ENCODE results near the gene GNAI3.

The GNAI3 gene

DNA sequence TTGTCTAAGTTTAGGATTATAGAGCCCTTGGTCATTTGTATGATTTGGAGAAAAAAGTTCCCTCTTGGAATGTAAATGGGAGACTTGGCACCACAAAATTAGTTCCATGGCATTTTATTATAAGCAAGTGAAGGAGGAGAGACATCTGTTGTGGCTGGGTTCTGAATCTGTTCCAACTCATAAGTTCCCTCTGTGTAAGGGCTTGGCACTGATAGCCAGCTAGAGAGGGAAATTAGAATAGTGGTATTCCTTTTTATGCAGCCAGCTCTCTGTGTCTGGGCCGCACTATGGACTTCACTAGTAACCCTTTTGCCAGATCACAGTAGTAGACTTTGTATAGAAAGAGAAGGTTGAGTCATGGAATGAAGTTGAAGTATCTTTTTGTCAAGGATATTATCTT is 31.1 kb downstream of the GNAI3 start:
- no peak overlapping the region for H3K4me3 ChIP-seq (ENCODE audit: low read depth, low read length)
- TF ChIP-seq, protein P1, sequence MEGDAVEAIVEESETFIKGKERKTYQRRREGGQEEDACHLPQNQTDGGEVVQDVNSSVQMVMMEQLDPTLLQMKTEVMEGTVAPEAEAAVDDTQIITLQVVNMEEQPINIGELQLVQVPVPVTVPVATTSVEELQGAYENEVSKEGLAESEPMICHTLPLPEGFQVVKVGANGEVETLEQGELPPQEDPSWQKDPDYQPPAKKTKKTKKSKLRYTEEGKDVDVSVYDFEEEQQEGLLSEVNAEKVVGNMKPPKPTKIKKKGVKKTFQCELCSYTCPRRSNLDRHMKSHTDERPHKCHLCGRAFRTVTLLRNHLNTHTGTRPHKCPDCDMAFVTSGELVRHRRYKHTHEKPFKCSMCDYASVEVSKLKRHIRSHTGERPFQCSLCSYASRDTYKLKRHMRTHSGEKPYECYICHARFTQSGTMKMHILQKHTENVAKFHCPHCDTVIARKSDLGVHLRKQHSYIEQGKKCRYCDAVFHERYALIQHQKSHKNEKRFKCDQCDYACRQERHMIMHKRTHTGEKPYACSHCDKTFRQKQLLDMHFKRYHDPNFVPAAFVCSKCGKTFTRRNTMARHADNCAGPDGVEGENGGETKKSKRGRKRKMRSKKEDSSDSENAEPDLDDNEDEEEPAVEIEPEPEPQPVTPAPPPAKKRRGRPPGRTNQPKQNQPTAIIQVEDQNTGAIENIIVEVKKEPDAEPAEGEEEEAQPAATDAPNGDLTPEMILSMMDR (IDR thresholded peaks at IDR 0.05; ENCODE audit: borderline replicate concordance, insufficient read depth, low read depth, low read length), result no peak

DNA sequence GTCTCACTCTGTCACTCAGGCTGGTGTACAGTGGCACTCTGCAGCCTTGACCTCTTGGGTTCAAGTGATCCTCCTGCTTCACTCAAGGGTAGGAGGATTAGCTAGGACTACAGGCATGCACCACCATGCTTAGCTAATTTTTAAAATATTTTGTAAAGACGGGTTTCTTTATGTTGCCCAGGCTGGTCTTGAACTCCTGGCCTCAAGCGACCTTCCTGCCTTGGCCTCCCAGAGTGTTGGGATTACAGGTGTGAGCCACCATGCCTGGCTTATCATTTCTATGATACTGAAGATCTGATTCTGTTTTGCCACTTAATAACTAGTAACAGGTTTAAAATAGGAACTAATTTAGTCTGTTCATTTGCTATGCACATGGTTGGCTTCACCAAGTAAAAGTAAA is 33.6 kb downstream of the GNAI3 start:
- TF ChIP-seq, protein P1 (IDR thresholded peaks at IDR 0.05; ENCODE audit: borderline replicate concordance, insufficient read depth, low read depth, low read length), result no peak

DNA sequence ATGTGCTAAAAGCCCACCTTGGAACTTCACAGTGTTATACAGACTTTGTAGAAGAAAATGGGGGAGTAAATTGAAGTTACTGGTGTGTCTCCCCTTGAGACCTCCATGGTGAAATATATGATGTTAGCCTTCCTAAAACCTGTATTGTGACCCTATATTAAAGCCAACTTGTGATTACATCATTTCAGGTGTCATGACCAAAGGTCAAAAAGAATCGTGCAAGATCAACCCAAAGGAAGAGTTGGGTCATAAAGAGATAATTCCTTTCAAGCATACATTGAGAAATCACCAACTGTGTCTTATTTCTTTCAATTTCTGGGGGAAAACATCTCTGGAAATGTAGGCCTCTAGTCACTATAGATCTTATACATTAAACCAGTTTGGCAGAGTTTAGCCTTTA is 36.4 kb downstream of the GNAI3 start:
- H3K4me3 ChIP-seq (ENCODE audit: low read depth, low read length), result no peak overlapping the region
- TF ChIP-seq, protein P1 (IDR thresholded peaks at IDR 0.05; ENCODE audit: borderline replicate concordance, insufficient read depth, low read depth, low read length), result no peak

More for the DNA sequence above, 33.6 kb downstream of the GNAI3 start:
- H3K4me3 ChIP-seq (ENCODE audit: low read depth, low read length), result no peak overlapping the region

DNA sequence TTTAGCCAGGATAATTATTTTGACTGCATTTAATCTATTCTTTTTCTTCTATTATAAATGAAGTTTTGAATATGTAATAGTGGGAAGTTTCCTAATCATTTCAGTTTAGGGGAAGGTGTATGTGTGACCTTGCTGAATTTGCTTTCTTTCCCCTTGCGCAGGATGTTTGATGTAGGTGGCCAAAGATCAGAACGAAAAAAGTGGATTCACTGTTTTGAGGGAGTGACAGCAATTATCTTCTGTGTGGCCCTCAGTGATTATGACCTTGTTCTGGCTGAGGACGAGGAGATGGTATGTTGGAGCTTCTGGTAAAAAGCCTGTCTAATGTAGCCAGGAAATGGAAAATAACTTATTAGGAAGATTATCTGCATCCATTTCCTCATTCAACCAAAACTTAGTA is 37.6 kb downstream of the GNAI3 start:
- TF ChIP-seq, protein P1 (IDR thresholded peaks at IDR 0.05; ENCODE audit: borderline replicate concordance, insufficient read depth, low read depth, low read length), result no peak
- H3K4me3 ChIP-seq (ENCODE audit: low read depth, low read length), result no peak overlapping the region

DNA sequence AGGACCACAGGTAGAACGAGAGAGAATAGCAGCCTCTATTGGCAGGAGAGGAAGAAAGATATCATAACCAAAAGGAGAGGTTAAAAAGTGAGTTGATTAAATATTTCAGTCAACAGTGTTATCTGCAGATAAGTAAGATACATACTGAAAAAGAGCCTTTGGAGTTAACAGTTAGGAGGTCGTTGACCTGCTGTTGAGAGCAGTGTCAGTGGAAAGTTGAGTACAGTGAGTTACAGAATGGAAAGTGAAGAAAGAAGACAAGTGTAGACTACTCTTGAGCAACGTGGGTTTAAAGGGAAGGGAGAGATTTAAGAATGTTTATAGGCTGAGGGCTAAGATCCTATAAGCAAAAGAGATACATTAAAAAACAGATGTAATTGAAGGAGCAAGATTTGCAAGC is 40.8 kb downstream of the GNAI3 start:
- TF ChIP-seq, protein P1 (IDR thresholded peaks at IDR 0.05; ENCODE audit: borderline replicate concordance, insufficient read depth, low read depth, low read length), result no peak
- no peak overlapping the region for H3K4me3 ChIP-seq (ENCODE audit: low read depth, low read length)

DNA sequence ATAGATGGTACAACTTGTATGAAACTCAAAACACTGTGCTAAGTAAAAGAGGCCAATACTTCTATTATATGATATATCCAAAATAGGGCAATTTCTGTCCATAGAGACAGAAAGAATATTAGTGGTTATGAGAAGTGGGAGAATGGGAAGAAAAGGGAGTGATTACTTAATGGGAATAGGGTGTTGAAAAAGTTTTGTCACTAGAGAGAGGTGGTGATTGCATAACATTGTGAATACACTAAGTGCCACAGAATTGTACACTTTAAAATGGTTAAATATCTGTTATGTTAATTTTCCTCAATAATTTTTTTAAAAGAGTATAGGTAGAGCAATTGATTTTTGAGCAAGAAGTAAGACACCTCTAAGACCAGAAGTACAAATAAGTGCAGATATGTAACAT is 41.3 kb downstream of the GNAI3 start:
- TF ChIP-seq, protein P1 (IDR thresholded peaks at IDR 0.05; ENCODE audit: borderline replicate concordance, insufficient read depth, low read depth, low read length), result no peak
- no peak overlapping the region for H3K4me3 ChIP-seq (ENCODE audit: low read depth, low read length)

DNA sequence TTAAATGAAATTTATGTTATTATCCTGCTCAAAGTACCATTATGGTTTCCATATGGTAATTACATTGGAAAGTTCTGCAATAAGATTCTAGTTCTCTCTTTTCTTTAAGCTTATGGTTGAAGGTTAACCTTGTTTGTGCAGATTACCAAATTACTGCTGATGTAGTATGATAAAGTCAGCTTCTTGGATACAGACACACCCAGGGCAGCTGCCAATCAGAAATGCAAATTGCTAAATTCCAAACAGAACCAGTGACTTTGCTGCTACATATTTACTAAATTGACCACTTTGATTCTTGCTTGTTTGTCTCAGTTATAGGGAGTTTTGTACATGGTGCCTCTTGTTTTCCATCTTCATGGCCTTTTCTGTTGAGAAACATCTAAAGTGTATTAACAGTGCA is 44.5 kb downstream of the GNAI3 start:
- TF ChIP-seq, protein P1 (IDR thresholded peaks at IDR 0.05; ENCODE audit: borderline replicate concordance, insufficient read depth, low read depth, low read length), result no peak
- no peak overlapping the region for H3K4me3 ChIP-seq (ENCODE audit: low read depth, low read length)

Measured in GM12875 (cell line).